Muscle layer of colon (tissue), 2 donors: Measurements from ENCODE around the gene FST.
A peak's percentile ranks its signal among the peaks of the same experiment; 100 is the strongest.

Experiments
- H3K27ac ChIP-seq: one replicate; pipeline ENCODE4 v1.7.0; 2013; ENCODE audit warnings: low read depth, mild to moderate bottlenecking, low read length, moderate library complexity
- H3K27me3 ChIP-seq, 2 donors: one replicate each; pipeline ENCODE4 v1.7.0; 2013; ENCODE audit warnings: low read length in 2 of 2, mild to moderate bottlenecking in 2 of 2; ENCODE audit not compliant: insufficient read depth in 2 of 2, control insufficient read depth in 1 of 2
- H3K36me3 ChIP-seq: one replicate; pipeline ENCODE4 v1.7.0; 2013; ENCODE audit warnings: mild to moderate bottlenecking, low read length; ENCODE audit not compliant: insufficient read depth
- H3K4me1 ChIP-seq: one replicate; pipeline ENCODE4 v1.7.0; 2013; ENCODE audit warnings: mild to moderate bottlenecking, low read length; ENCODE audit not compliant: insufficient read depth
- H3K4me3 ChIP-seq, 2 donors: one replicate each; pipeline ENCODE4 v1.7.0; 2013; ENCODE audit warnings: low read length in 2 of 2, low read depth in 1 of 2, mild to moderate bottlenecking in 1 of 2, moderate library complexity in 1 of 2
- H3K9ac ChIP-seq: one replicate; pipeline ENCODE4 v1.7.0; 2013; ENCODE audit warnings: low read length
- H3K9me3 ChIP-seq: one replicate; pipeline ENCODE4 v1.7.0; 2013; ENCODE audit warnings: mild to moderate bottlenecking, low read length
- donor health status: abdominal sarcoma.
- donor health status: Adenocarcinoma of cecum.

The FST gene, protein sequence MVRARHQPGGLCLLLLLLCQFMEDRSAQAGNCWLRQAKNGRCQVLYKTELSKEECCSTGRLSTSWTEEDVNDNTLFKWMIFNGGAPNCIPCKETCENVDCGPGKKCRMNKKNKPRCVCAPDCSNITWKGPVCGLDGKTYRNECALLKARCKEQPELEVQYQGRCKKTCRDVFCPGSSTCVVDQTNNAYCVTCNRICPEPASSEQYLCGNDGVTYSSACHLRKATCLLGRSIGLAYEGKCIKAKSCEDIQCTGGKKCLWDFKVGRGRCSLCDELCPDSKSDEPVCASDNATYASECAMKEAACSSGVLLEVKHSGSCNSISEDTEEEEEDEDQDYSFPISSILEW

GRCh38 chr5:53480416-53481158 is at the start of gene FST:
Gene FST (plus strand): TSS chr5:53480629. CDS start chr5:53480792, 163 bp downstream.
- Histone ChIP-seq H3K27me3 (no peaks in the 10 kb centered on the region), H3K36me3 (peaks cover 14% of the 10 kb centered on the region), H3K9me3 (no peaks in the 10 kb centered on the region), H3K27ac (peak within 1 kb of the TSS; percentile 85), H3K4me1 (peaks cover 11% of the 10 kb centered on the region), H3K4me3 (peak within 1 kb of the TSS; percentile 83 to 95), H3K9ac (peak within 1 kb of the TSS; percentile 81)

- Histone ChIP-seq H3K36me3 (no peaks in the 10 kb centered on the region), H3K4me3 (no peak overlapping the region), H3K27me3 (no peaks in the 10 kb centered on the region), H3K9ac (no peak overlapping the region), H3K4me1 (no peaks in the 10 kb centered on the region), H3K27ac (no peak overlapping the region), H3K9me3 (no peaks in the 10 kb centered on the region)
Observed at GRCh38 chr5:53431665-53432064, 48.8 kb upstream of the FST start.

- no peak overlapping the region for H3K27ac ChIP-seq
- H3K9me3 ChIP-seq = no peaks in the 10 kb centered on the region
- H3K27me3 ChIP-seq = no peaks in the 10 kb centered on the region
- H3K4me3 ChIP-seq = no peak overlapping the region
- H3K4me1 ChIP-seq = no peaks in the 10 kb centered on the region
- H3K9ac ChIP-seq = no peak overlapping the region
- no peaks in the 10 kb centered on the region for H3K36me3 ChIP-seq
Observed at GRCh38 chr5:53433026-53433425, 47.4 kb upstream of the FST start.

DNA sequence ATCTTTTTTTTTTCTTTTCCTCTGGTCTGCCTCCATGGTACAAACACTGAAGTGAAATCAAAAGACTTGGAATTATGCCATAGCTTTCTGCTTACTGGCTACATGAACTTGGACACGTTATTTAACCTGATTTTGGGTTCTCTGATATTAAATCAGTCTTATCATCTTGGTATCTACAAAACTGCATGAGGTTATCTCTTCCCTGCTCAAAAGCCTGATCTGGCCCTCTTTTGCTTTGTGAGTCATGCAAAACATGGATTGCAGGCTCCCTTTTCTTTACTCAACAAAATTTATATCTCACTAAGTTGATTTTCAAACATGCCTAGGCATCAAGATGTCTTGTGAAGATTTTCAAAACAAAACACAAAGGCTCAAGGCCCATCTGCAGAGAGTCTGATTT is 45.9 kb upstream of the FST start:
- Histone ChIP-seq H3K4me3 (no peak overlapping the region), H3K4me1 (peaks cover 7% of the 10 kb centered on the region), H3K27me3 (no peaks in the 10 kb centered on the region), H3K9me3 (no peaks in the 10 kb centered on the region), H3K36me3 (no peaks in the 10 kb centered on the region), H3K27ac (no peak overlapping the region), H3K9ac (no peak overlapping the region)

DNA sequence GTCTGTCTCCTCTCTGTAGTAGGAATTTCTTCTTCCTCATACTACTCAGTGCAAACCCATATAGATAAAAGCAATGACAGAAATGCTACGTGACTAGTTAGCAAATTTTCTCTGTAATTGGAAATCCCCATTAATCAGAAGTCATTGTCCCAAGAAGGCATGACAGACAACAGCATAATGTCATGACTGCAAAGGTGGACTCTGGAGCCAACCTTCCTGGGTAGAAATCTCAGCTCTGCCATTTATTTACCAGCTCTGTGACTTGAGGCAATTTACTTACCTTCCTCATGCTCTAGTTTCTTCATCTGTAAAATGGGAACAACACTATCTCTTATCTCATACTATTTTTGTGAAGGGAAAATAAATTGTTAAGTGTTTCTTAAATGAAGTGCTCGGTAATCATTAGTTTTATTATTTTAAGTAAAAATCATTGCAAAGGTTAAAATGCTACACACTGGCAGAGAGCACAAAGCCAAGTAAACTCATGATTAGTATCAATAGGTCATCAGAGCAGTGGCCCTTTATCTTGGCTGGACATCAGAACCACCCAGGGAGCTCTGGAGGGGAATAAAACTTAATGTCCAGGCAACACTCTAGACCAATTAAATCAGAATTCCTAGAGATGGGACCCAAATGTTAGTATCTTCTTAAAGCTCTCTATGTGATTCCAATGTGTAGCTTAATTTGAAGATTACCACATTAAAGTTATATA is 43.8 kb upstream of the FST start:
- Histone ChIP-seq H3K9ac (no peak overlapping the region), H3K36me3 (no peaks in the 10 kb centered on the region), H3K27me3 (no peaks in the 10 kb centered on the region), H3K4me1 (peaks cover 13% of the 10 kb centered on the region), H3K9me3 (no peaks in the 10 kb centered on the region), H3K4me3 (no peak overlapping the region), H3K27ac (no peak overlapping the region)

DNA sequence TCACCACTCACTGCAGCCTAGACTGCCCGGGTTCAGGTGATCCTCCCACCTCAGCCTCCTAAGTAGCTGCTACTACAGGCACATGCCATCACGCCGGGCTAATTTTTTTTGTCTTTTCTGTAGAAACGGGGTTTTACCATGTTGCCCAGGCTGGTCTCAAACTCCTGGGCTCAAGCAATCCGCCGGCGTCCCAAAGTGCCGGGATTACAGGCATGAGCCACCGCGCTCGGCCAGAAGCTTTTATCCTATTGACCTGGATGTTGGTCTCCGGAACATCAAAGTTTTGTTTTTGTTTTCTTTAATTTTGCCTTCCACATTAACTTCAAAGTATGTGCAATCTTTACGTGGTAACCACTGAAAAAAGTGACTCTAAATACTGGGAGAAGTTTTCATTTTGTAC is 42.4 kb upstream of the FST start:
- H3K4me3 ChIP-seq = no peak overlapping the region
- H3K9me3 ChIP-seq = no peaks in the 10 kb centered on the region

GRCh38 chr5:53438486-53439472 is 41.6 kb upstream of the FST start:
- H3K4me3 ChIP-seq = no peak overlapping the region

More for the DNA sequence above, 42.4 kb upstream of the FST start:
- no peaks in the 10 kb centered on the region for H3K27me3 ChIP-seq
- no peak overlapping the region for H3K27ac ChIP-seq
- peaks cover 13% of the 10 kb centered on the region for H3K4me1 ChIP-seq
- no peaks in the 10 kb centered on the region for H3K36me3 ChIP-seq
- H3K9ac ChIP-seq = no peak overlapping the region

DNA sequence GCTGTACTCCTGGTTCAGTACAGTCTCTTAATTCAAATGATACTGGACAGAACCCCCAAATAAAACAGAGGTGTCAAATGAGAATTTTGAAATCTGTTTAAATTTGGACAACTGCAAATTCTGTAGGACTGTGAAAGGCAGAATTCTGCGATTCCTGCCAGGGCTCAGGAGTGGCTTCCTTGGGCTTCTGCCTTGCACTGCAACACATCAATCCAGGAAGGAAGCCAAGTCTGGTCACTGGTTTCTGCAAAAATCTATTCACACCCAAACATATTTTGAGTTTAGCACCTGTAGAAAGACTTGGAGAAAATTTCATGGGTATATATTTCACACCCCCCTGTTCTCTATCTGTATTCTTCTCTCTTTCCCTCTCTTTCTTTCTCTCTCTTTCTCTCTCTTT is 37.5 kb upstream of the FST start:
- H3K4me3 ChIP-seq = no peak overlapping the region
- no peaks in the 10 kb centered on the region for H3K9me3 ChIP-seq
- no peak overlapping the region for H3K9ac ChIP-seq
- no peaks in the 10 kb centered on the region for H3K27me3 ChIP-seq
- peaks cover 13% of the 10 kb centered on the region for H3K4me1 ChIP-seq
- no peaks in the 10 kb centered on the region for H3K36me3 ChIP-seq
- no peak overlapping the region for H3K27ac ChIP-seq

More at GRCh38 chr5:53438486-53439472, 41.6 kb upstream of the FST start:
- Histone ChIP-seq H3K9ac (no peak overlapping the region), H3K27me3 (no peaks in the 10 kb centered on the region), H3K27ac (no peak overlapping the region), H3K4me1 (peaks cover 13% of the 10 kb centered on the region), H3K36me3 (no peaks in the 10 kb centered on the region), H3K9me3 (no peaks in the 10 kb centered on the region)

GRCh38 chr5:53445569-53445968 is 34.9 kb upstream of the FST start:
- Histone ChIP-seq H3K4me1 (no peaks in the 10 kb centered on the region), H3K4me3 (no peak overlapping the region), H3K27me3 (no peaks in the 10 kb centered on the region), H3K36me3 (no peaks in the 10 kb centered on the region), H3K9ac (no peak overlapping the region), H3K9me3 (no peaks in the 10 kb centered on the region), H3K27ac (no peak overlapping the region)

- H3K4me3 ChIP-seq = no peak overlapping the region
- H3K27me3 ChIP-seq = no peaks in the 10 kb centered on the region
- no peaks in the 10 kb centered on the region for H3K9me3 ChIP-seq
- no peaks in the 10 kb centered on the region for H3K36me3 ChIP-seq
- no peak overlapping the region for H3K27ac ChIP-seq
- H3K9ac ChIP-seq = no peak overlapping the region
- no peaks in the 10 kb centered on the region for H3K4me1 ChIP-seq
Observed at GRCh38 chr5:53446908-53447307, 33.5 kb upstream of the FST start.
